BE2C (cell line): Measurements from ENCODE around the gene TMEM200C.

Source experiments
- DNase-seq: peaks from one replicate; pipeline ENCODE4 v3.0.0-alpha.2; 2020
- H3K27me3 ChIP-seq: fragments of 250-450 bp; sonication (Bioruptor Pico); 2 replicates; pipeline ENCODE4 v1.5.1; 2020; ENCODE audit warnings: mild to moderate bottlenecking
- H3K36me3 ChIP-seq: fragments of 250-450 bp; sonication (Bioruptor Pico); 2 replicates; pipeline ENCODE4 v1.5.1; 2020; ENCODE audit warnings: mild to moderate bottlenecking
- H3K4me1 ChIP-seq: fragments of 250-450 bp; sonication (Bioruptor Pico); 2 replicates; pipeline ENCODE4 v1.5.1; 2020
- H3K4me3 ChIP-seq: 2 replicates; pipeline ENCODE4 v1.5.1; 2011; ENCODE audit warnings: low read depth, low read length
- H3K9me3 ChIP-seq: fragments of 250-450 bp; sonication (Bioruptor Pico); 2 replicates; pipeline ENCODE4 v1.5.1; 2020
- CTCF ChIP-seq: IDR thresholded peaks from 2 replicates; pipeline ENCODE4 v1.5.1; 2012; ENCODE audit warnings: mild to moderate bottlenecking, low read depth, low read length

TMEM200C gene

DNA sequence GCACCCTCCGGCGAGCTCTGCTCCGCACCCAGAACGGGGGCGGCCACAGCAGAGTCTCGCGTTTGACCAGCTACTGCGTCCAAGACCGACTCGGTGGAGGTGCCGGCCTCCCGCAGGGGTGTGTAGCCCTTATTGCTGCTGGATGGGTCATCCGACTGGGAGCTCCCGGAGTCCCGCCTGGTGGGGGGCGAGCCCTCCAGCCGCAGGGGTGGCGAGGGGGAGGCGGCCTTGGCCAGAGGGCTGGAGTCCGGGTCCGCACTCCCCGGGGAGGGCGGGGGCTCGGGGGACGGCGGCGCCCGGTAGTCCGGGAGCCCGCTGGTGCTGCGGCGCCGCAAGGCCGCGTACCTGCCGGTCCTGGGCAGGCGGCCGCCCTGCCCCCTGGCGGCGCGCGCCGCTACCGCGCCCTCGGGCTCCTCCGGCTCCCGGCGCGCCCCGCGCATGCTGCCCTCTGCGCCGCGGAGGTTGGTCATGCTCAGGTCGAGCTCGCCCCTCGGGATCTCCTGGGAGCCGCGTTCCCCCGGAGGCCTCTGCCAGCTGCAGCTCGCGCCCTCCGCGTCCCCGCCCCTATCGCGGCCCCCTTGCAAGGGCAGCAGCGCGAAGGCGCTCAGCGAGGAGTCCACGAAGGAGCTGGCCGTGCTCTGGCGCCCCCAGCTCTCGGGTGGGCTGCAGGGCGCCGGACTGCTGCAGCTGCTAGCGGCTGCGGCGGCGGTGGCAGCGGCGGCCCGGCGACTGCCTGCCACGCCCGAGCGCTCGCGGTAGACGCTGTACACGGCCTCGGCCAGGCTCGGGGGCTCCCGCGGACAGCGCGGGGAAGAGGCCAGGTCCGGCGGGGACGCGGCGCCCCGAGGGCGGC, 4.8 kb downstream of the TMEM200C start:
- Histone ChIP-seq H3K4me1 (no peaks in the 10 kb centered on the region), H3K27me3 (peaks cover 25% of the 10 kb centered on the region), H3K4me3 (peak overlapping the region; percentile 14; the same call in 1 of the 2 replicates), H3K36me3 (no peaks in the 10 kb centered on the region), H3K9me3 (no peaks in the 10 kb centered on the region)
- DNase-seq, result peak; percentile 32
- no peak for TF ChIP-seq CTCF

GRCh38 chr18:5885361-5885760, 10.0 kb downstream of the TMEM200C start:
- no peaks in the 10 kb centered on the region for H3K27me3 ChIP-seq
- no peaks in the 10 kb centered on the region for H3K9me3 ChIP-seq
- TF ChIP-seq CTCF, result no peak
- no peak for DNase-seq
- H3K4me3 ChIP-seq, result no peak overlapping the region
- H3K4me1 ChIP-seq, result no peaks in the 10 kb centered on the region
- no peaks in the 10 kb centered on the region for H3K36me3 ChIP-seq

DNA sequence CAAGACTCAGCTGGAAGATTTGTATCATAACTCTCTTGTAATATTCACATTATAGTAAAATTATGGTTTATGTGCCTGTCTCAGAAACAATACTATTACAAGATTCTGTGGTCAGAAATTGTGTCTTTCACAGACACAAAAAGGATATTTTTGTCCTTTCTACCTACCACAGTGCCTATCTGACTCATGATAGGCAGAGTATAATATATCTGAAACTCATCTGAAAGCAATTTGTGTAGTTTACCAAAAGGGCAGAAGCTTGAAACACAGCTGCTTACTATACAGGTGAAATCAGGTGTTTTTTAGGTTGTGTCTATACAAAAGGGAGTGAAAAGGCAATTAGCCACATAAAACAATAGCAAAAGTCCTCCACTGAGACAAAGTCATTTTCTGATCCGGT, 10.9 kb downstream of the TMEM200C start:
- Histone ChIP-seq H3K4me1 (no peaks in the 10 kb centered on the region), H3K27me3 (no peaks in the 10 kb centered on the region), H3K4me3 (no peak overlapping the region), H3K9me3 (no peaks in the 10 kb centered on the region), H3K36me3 (no peaks in the 10 kb centered on the region)
- no peak for TF ChIP-seq CTCF
- no peak for DNase-seq

DNA sequence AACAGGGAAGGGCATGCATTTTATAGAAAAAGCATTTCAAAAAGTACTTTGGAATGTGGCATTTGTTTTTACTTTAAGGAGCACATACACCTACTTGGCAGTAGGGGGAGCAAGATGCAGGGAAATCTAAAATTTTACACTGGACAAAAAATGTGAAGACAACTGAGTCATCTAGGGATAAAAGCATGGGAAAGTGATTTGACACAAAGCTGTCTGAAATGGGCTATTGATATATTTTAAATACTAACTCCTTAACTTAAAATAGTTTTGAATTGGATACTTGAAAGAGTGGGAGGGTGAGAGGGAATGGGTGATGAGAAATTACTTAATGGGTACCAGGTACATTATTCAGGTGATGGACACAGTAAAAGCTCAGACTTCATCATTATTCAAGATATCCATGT, 15.8 kb downstream of the TMEM200C start:
- DNase-seq, result no peak
- TF ChIP-seq CTCF, result peak; percentile 61
- Histone ChIP-seq H3K36me3 (no peaks in the 10 kb centered on the region), H3K27me3 (no peaks in the 10 kb centered on the region), H3K9me3 (no peaks in the 10 kb centered on the region), H3K4me3 (no peak overlapping the region), H3K4me1 (no peaks in the 10 kb centered on the region)

DNA sequence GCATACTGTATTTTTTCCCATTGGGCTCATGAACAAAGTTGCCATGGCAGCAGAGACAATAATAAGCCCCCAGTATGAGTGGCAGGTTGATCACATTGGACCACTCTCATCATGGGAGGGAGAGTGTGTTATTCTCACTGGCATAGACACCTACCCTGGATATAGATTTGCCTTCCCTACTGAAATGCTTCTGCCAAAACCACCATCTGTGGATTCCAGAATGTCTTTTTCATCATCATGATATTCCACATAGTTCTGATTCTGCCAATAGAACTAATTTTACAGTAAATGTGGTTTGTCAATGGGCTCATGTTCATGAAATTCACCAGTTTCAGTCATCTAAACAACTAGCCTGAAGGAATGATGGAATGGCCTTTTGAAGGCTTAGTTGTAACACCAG, 18.4 kb downstream of the TMEM200C start:
- no peak for TF ChIP-seq CTCF
- no peaks in the 10 kb centered on the region for H3K36me3 ChIP-seq
- no peaks in the 10 kb centered on the region for H3K9me3 ChIP-seq

GRCh38 chr18:5874336-5874735, 21.0 kb downstream of the TMEM200C start:
- H3K9me3 ChIP-seq, result no peaks in the 10 kb centered on the region
- H3K27me3 ChIP-seq, result no peaks in the 10 kb centered on the region
- TF ChIP-seq CTCF, result no peak
- H3K4me1 ChIP-seq, result no peaks in the 10 kb centered on the region
- no peaks in the 10 kb centered on the region for H3K36me3 ChIP-seq
- no peak for DNase-seq
- H3K4me3 ChIP-seq, result no peak overlapping the region

More for the DNA sequence above, 18.4 kb downstream of the TMEM200C start:
- no peaks in the 10 kb centered on the region for H3K4me1 ChIP-seq
- DNase-seq, result no peak
- H3K27me3 ChIP-seq, result no peaks in the 10 kb centered on the region
- no peak overlapping the region for H3K4me3 ChIP-seq
